Adrenal gland (tissue), 12 donors: ENCODE results near the gene PLK2. TPM values are rescaled to one million over a fixed set of nuclear protein-coding genes. Genes with fewer than 3 reads are reported as not detected.

Experiments used
- DNase-seq, 7 donors: peaks; one replicate each; pipeline ENCODE4 v3.0.0-alpha.2; 2019 to 2020
- H3K27ac ChIP-seq, 5 donors: fragments of 200-600 bp; sonication (generic) in 4 of 5; 1 replicate in 3 of 5; 2 replicates in 2 of 5; pipeline versions ENCODE4 v1.5.1 to v1.8.0; 2016 to 2020; ENCODE audit warnings: mild to moderate bottlenecking in 1 of 5
- H3K27me3 ChIP-seq: fragments of 200-600 bp; 2 replicates; pipeline ENCODE4 v1.8.0; 2021
- H3K36me3 ChIP-seq, 2 donors: fragments of 200-600 bp; replicated peaks in 1 of 2; 1 replicate in 1 of 2; 2 replicates in 1 of 2; pipeline versions ENCODE4 v1.5.1 to v1.8.0; 2018 to 2022
- H3K4me1 ChIP-seq, 2 donors: fragments of 200-600 bp; replicated peaks in 1 of 2; 1 replicate in 1 of 2; 2 replicates in 1 of 2; pipeline versions ENCODE4 v1.5.1 to v1.8.0; 2018 to 2021
- H3K4me3 ChIP-seq, 4 donors: fragments of 200-600 bp; sonication (generic) in 3 of 4; one replicate each; pipeline ENCODE4 v1.5.1; 2016 to 2018
- H3K9me3 ChIP-seq, 3 donors: fragments of 200-600 bp; sonication (generic) in 1 of 3; replicated peaks in 1 of 3; 1 replicate in 2 of 3; 2 replicates in 1 of 3; pipeline versions ENCODE4 v1.5.1 to v1.8.0; 2016 to 2021
- CTCF ChIP-seq, 6 experiments: fragments of 450-650 bp in 4 of 6; fragments of 200-600 bp in 2 of 6; sonication (generic) in 1 of 6; IDR thresholded peaks; 1 replicate in 5 of 6; 2 replicates in 1 of 6; pipeline versions ENCODE4 v1.5.1 to v1.8.0; 2016 to 2021; ENCODE audit warnings: antibody characterized with exemption in 6 of 6, mild to moderate bottlenecking in 2 of 6, moderate library complexity in 1 of 6
- POLR2A ChIP-seq, 2 donors: fragments of 450-650 bp; IDR thresholded peaks; one replicate each; pipeline ENCODE4 v1.6.1; 2017; ENCODE audit warnings: antibody characterized with exemption in 2 of 2, mild to moderate bottlenecking in 2 of 2, moderate library complexity in 1 of 2
- WGBS, 4 donors: extraction: QIAGEN DNeasy Blood & Tissue Kit in 2 of 4; methylation state at CpG; one replicate each; pipeline versions ENCODE4 v1.1.5 to v1.1.7; 2013 to 2017; 5-methylcytosine and 5-hydroxymethylcytosine counted together
- intact Hi-C, 2 donors: fragments of 100-400 bp; cut with DNase I; formaldehyde crosslinking; loops; one replicate each; pipeline versions ENCODE4 v1.14.1 to v1.15.0; 2022 to 2023
- polyA plus RNA-seq, 3 donors: library from polyadenylated mRNA; stranded (reverse); fragments of 200-250 nt in 2 of 3; fragments of 350-450 nt in 1 of 3; fragmentation: Illumina TruSeq in 1 of 3; extraction: RNeasy Lipid Tissue Mini Kit (QIAGEN cat#74804) in 1 of 3; gene quantifications; one replicate each; pipeline ENCODE4 v1.2.3, GENCODE V29; 2013 to 2014
- total RNA-seq, 9 donors: library from RNA; depleted of rRNA in 4 of 9; stranded (reverse); fragments of >200 nt in 4 of 9; fragments of 120-200 nt in 1 of 9; fragmentation: NEBNext Ultra II Directional in 1 of 9; extraction: Animal tissue kit (Norgen Biotek cat#: 25700) in 1 of 9; gene quantifications; one replicate each; pipeline versions ENCODE4 v1.1.0 to v1.2.4, GENCODE V29; 2013 to 2023
- donor health status: healthy with polysubstance abuse.
- donor health status: Bipolar disorder and iron deficiency.
- donor health status: DM: yes; HTN: yes; CAD: no.
- donor health status: DM: no; HTN: no; CAD: no.
- donor health status: DM: no; HTN: no; CAD: no.
- donor health status: DM: yes; HTN: yes; CAD: no.

PLK2 gene
- total and polyA plus RNA-seq, 12 donors, result 8.5 to 62.5 (median 19.1) TPM

GRCh38 chr5:58455066-58455465, 4.8 kb downstream of the PLK2 start:
- H3K9me3 ChIP-seq, result no peaks in the 10 kb centered on the region
- no peak overlapping the region for H3K27ac ChIP-seq
- no peak overlapping the region for H3K4me3 ChIP-seq
- peaks cover 0 to 32% of the 10 kb centered on the region in 2 donors for H3K36me3 ChIP-seq
- intact Hi-C loops, result loop anchor here (5.0 to 10.0 kb wide), 3 partner anchors 570 to 808 kb away; no protein-coding TSS in a partner anchor
- peaks cover 0 to 10% of the 10 kb centered on the region in 2 donors for H3K4me1 ChIP-seq
- no peaks in the 10 kb centered on the region for H3K27me3 ChIP-seq
- TF ChIP-seq POLR2A (IDR thresholded peaks at IDR 0.05) (no peak), CTCF (IDR thresholded peaks at IDR 0.05) (no peak)
- 75 to 87% (median 82%) methylated on average over 5 of the region's 5 CpGs for WGBS, 4 donors
- DNase-seq, result no peak

GRCh38 chr5:58454025-58454424, 5.9 kb downstream of the PLK2 start:
- DNase-seq, result no peak
- Histone ChIP-seq H3K9me3 (no peaks in the 10 kb centered on the region), H3K27me3 (no peaks in the 10 kb centered on the region), H3K36me3 (peaks cover 0 to 32% of the 10 kb centered on the region in 2 donors), H3K4me1 (peaks cover 0 to 10% of the 10 kb centered on the region in 2 donors), H3K27ac (no peak overlapping the region), H3K4me3 (no peak overlapping the region)
- WGBS, 4 donors, result 89 to 100% (median 95%) methylated on average over 1 of the region's 1 CpG
- TF ChIP-seq CTCF (IDR thresholded peaks at IDR 0.05) (no peak), POLR2A (IDR thresholded peaks at IDR 0.05) (no peak)
- intact Hi-C loops, result loop anchor here in 1 of 2 donors (10.0 kb wide), 1 partner anchor 569 kb away; no protein-coding TSS in a partner anchor

GRCh38 chr5:58453306-58453705, 6.6 kb downstream of the PLK2 start:
- Histone ChIP-seq H3K27me3 (no peaks in the 10 kb centered on the region), H3K4me3 (no peak overlapping the region), H3K4me1 (peaks cover 0 to 10% of the 10 kb centered on the region in 2 donors), H3K9me3 (no peaks in the 10 kb centered on the region), H3K27ac (no peak overlapping the region), H3K36me3 (peaks cover 0 to 32% of the 10 kb centered on the region in 2 donors)
- no peak for DNase-seq
- intact Hi-C loops, result loop anchor here in 1 of 2 donors (10.0 kb wide), 1 partner anchor 569 kb away; no protein-coding TSS in a partner anchor
- no peak for TF ChIP-seq CTCF (IDR thresholded peaks at IDR 0.05)
- no peak for TF ChIP-seq POLR2A (IDR thresholded peaks at IDR 0.05)

- TF ChIP-seq POLR2A (IDR thresholded peaks at IDR 0.05), result no peak
- TF ChIP-seq CTCF (IDR thresholded peaks at IDR 0.05), result no peak
- H3K4me1 ChIP-seq, result peaks cover 0 to 10% of the 10 kb centered on the region in 2 donors
- DNase-seq, result no peak
- intact Hi-C loops, result loop anchor here in 1 of 2 donors (10.0 kb wide), 1 partner anchor 568 kb away; no protein-coding TSS in a partner anchor
- peaks cover 0 to 32% of the 10 kb centered on the region in 2 donors for H3K36me3 ChIP-seq
- H3K27me3 ChIP-seq, result no peaks in the 10 kb centered on the region
- no peak overlapping the region for H3K27ac ChIP-seq
- no peak overlapping the region for H3K4me3 ChIP-seq
- WGBS, 4 donors, result 82 to 95% (median 84%) methylated on average over 3 of the region's 3 CpGs
- H3K9me3 ChIP-seq, result no peaks in the 10 kb centered on the region
Measured at GRCh38 chr5:58452566-58453258, 7.2 kb downstream of the PLK2 start.
